Prostate gland (tissue), 2 donors: ENCODE results near the gene CNPY3. TPM values are rescaled to one million over a fixed set of nuclear protein-coding genes. Genes with fewer than 3 reads are reported as not detected.
"Not testable (repeated sequence)": the region's sequence is repeated elsewhere in the genome, so short reads cannot be mapped to it uniquely, and the experiment has no call there.

Experiments used
- DNase-seq: peaks from one replicate; pipeline ENCODE4 v3.0.0-alpha.2; 2019; ENCODE audit warnings: low spot score
- H3K27ac ChIP-seq, 2 donors: fragments of 200-600 bp; sonication (generic); 2 replicates each; pipeline ENCODE4 v1.5.1; 2017 to 2019
- H3K27me3 ChIP-seq: fragments of 200-600 bp; sonication (generic); replicated peaks from 2 replicates; pipeline ENCODE4 v1.5.1; 2019; ENCODE audit not compliant: insufficient read depth
- H3K36me3 ChIP-seq, 2 donors: fragments of 200-600 bp; sonication (generic); 1 replicate in 1 of 2; 2 replicates in 1 of 2; pipeline versions ENCODE4 v1.5.1 to v1.8.1; 2017 to 2019
- H3K4me1 ChIP-seq: fragments of 200-600 bp; sonication (generic); replicated peaks from 2 replicates; pipeline ENCODE4 v1.5.1; 2019
- H3K4me3 ChIP-seq, 2 donors: fragments of 200-600 bp; sonication (generic); 2 replicates each; pipeline ENCODE4 v1.5.1; 2017 to 2019
- H3K9me3 ChIP-seq: fragments of 200-600 bp; sonication (generic); 2 replicates; pipeline ENCODE4 v1.5.1; 2017
- CTCF ChIP-seq, 4 experiments: fragments of 200-600 bp in 2 of 4; fragments of 450-650 bp in 2 of 4; sonication (generic) in 2 of 4; IDR thresholded peaks; 1 replicate in 3 of 4; 2 replicates in 1 of 4; pipeline ENCODE4 v1.5.1; 2016 to 2019; ENCODE audit warnings: antibody characterized with exemption in 4 of 4, mild to moderate bottlenecking in 2 of 4, moderate library complexity in 2 of 4
- POLR2A ChIP-seq: fragments of 450-650 bp; IDR thresholded peaks from one replicate; pipeline ENCODE4 v1.6.1; 2016; ENCODE audit warnings: antibody characterized with exemption, mild to moderate bottlenecking
- POLR2AphosphoS5 ChIP-seq: sonication (generic); formaldehyde crosslinking; IDR thresholded peaks from one replicate; pipeline ENCODE4 v1.6.1; 2017; ENCODE audit warnings: antibody characterized with exemption
- WGBS: methylation state at CpG from one replicate; pipeline ENCODE4 v1.1.5; 2018; 5-methylcytosine and 5-hydroxymethylcytosine counted together
- intact Hi-C: fragments of 100-400 bp; cut with DNase I; formaldehyde crosslinking; loops from one replicate; pipeline ENCODE4 v1.14.2; 2022
- total RNA-seq, 2 donors: library from RNA; depleted of rRNA; stranded (reverse); fragments of >200 nt; gene quantifications; one replicate each; pipeline ENCODE4 v1.1.0, GENCODE V29; 2016

The CNPY3 gene
- total RNA-seq, 2 donors from 2014 or later: 52.3 to 68.5 TPM

- Histone ChIP-seq H3K4me3 (no peak overlapping the region), H3K4me1 (peaks cover 6% of the 10 kb centered on the region), H3K36me3 (no peaks in the 10 kb centered on the region), H3K9me3 (no peaks in the 10 kb centered on the region), H3K27ac (no peak overlapping the region), H3K27me3 (no peaks in the 10 kb centered on the region)
- no peak for DNase-seq
- 56% methylated on average over 8 of the region's 8 CpGs for WGBS
- intact Hi-C loops: loop anchor here (5.0 kb wide), 2 partner anchors 82 to 112 kb away; partner anchors contain the start of genes KLHDC3, MEA1 and PPP2R5D
- TF ChIP-seq POLR2AphosphoS5: no peak
- TF ChIP-seq CTCF (IDR thresholded peaks at IDR 0.05): no peak
- TF ChIP-seq POLR2A: no peak
These were observed 29.4 kb upstream of the CNPY3 start for GRCh38 chr6:42899871-42900270.

- H3K36me3 ChIP-seq: no peaks in the 10 kb centered on the region
- TF ChIP-seq POLR2A (no peak), CTCF (IDR thresholded peaks at IDR 0.05) (peak; percentile 73 to 98 (median 96)), POLR2AphosphoS5 (peak; percentile 79)
- intact Hi-C loops: loop anchor here (5.0 kb wide), 2 partner anchors 81 to 111 kb away; partner anchors contain the start of genes KLHDC3, MEA1 and PPP2R5D
- H3K9me3 ChIP-seq: no peaks in the 10 kb centered on the region
- no peaks in the 10 kb centered on the region for H3K27me3 ChIP-seq
- H3K27ac ChIP-seq: peak overlapping the region; percentile 75 to 88
- H3K4me1 ChIP-seq: peaks cover 6% of the 10 kb centered on the region
- H3K4me3 ChIP-seq: no peak overlapping the region
- DNase-seq: peak; percentile 84
- WGBS: 2% methylated on average over 11 of the region's 11 CpGs
These were observed 27.7 kb upstream of the CNPY3 start for GRCh38 chr6:42901538-42901957.

- H3K4me1 ChIP-seq, H3K27me3 ChIP-seq, DNase-seq, H3K9me3 ChIP-seq, H3K36me3 ChIP-seq: not testable (repeated sequence)
- TF ChIP-seq POLR2A: peak; percentile 30
- 34% methylated on average over 22 of the region's 22 CpGs for WGBS
- intact Hi-C loops: loop anchor here (2.0 to 5.0 kb wide), 3 partner anchors 80 to 240 kb away; partner anchors contain the start of genes KLHDC3, MEA1 and PPP2R5D
- H3K4me3 ChIP-seq: peak overlapping the region in 1 of 2 donors; percentile 10
- peak overlapping the region; percentile 75 to 88 for H3K27ac ChIP-seq
These were observed 26.6 kb upstream of the CNPY3 start for GRCh38 chr6:42902429-42903263.

- TF ChIP-seq POLR2A (no peak), CTCF (IDR thresholded peaks at IDR 0.05) (no peak), POLR2AphosphoS5 (no peak)
- WGBS: 96% methylated on average over 10 of the region's 10 CpGs
- Histone ChIP-seq H3K4me3 (no peak overlapping the region), H3K4me1 (peaks cover 3% of the 10 kb centered on the region), H3K27me3 (no peaks in the 10 kb centered on the region), H3K36me3 (no peaks in the 10 kb centered on the region), H3K9me3 (no peaks in the 10 kb centered on the region), H3K27ac (no peak overlapping the region)
- DNase-seq: no peak
- intact Hi-C loops: loop anchor here (5.0 kb wide), 2 partner anchors 78 to 108 kb away; partner anchors contain the start of genes KLHDC3, MEA1 and PPP2R5D
These were observed 24.8 kb upstream of the CNPY3 start for GRCh38 chr6:42904467-42904866.

- Histone ChIP-seq H3K27ac (no peak overlapping the region), H3K9me3 (no peaks in the 10 kb centered on the region), H3K4me1 (peaks cover 3% of the 10 kb centered on the region), H3K27me3 (no peaks in the 10 kb centered on the region), H3K36me3 (no peaks in the 10 kb centered on the region), H3K4me3 (no peak overlapping the region)
- intact Hi-C loops: no loop called here
- 37% methylated on average over 5 of the region's 5 CpGs for WGBS
- TF ChIP-seq POLR2AphosphoS5 (no peak), CTCF (IDR thresholded peaks at IDR 0.05) (no peak)
- no peak for DNase-seq
These were observed 21.9 kb upstream of the CNPY3 start for GRCh38 chr6:42907336-42907735.
